Chondrocyte (in vitro differentiated cells): ENCODE data around the gene RANGAP1. TPM values are rescaled to one million over a fixed set of nuclear protein-coding genes. Genes with fewer than 3 reads are reported as not detected.

ENCODE experiments used
- DNase-seq: peaks from one replicate; pipeline ENCODE4 v3.0.0; 2021; ENCODE audit warnings: mixed read lengths, low spot score
- H3K27ac Mint-ChIP-seq: one replicate; pipeline ENCODE4 v1.8.0; 2021; ENCODE audit warnings: mild to moderate bottlenecking, moderate library complexity, mixed read lengths; ENCODE audit not compliant: unreplicated experiment
- H3K27me3 Mint-ChIP-seq: 2 replicates; pipeline ENCODE4 v1.8.0; 2021; ENCODE audit warnings: low read depth, mixed read lengths
- H3K36me3 Mint-ChIP-seq: 2 replicates; pipeline ENCODE4 v1.8.0; 2021; ENCODE audit warnings: low read depth, mixed read lengths
- H3K4me1 Mint-ChIP-seq: 2 replicates; pipeline ENCODE4 v1.8.0; 2021; ENCODE audit warnings: low read depth, mild to moderate bottlenecking, mixed read lengths
- H3K4me3 Mint-ChIP-seq: one replicate; pipeline ENCODE4 v1.8.0; 2021; ENCODE audit warnings: mild to moderate bottlenecking, moderate library complexity, mixed read lengths; ENCODE audit not compliant: unreplicated experiment
- H3K9me3 Mint-ChIP-seq: 2 replicates; pipeline ENCODE4 v1.8.0; 2021; ENCODE audit warnings: low read depth, mixed read lengths
- total RNA-seq: library from RNA; stranded (reverse); gene quantifications from 3 replicates; pipeline ENCODE4 v1.2.1, GENCODE V29; 2021
- TF ChIP-seq, protein P1 (sequence below): fragments of 200-600 bp; sonication (generic); IDR thresholded peaks from 2 replicates; pipeline ENCODE4 v1.5.0; 2021; ENCODE audit warnings: antibody characterized with exemption, mild to moderate bottlenecking, moderate library complexity

The RANGAP1 gene
- total RNA-seq, 1 donor from 2014 or later, result 35.4 TPM

DNA sequence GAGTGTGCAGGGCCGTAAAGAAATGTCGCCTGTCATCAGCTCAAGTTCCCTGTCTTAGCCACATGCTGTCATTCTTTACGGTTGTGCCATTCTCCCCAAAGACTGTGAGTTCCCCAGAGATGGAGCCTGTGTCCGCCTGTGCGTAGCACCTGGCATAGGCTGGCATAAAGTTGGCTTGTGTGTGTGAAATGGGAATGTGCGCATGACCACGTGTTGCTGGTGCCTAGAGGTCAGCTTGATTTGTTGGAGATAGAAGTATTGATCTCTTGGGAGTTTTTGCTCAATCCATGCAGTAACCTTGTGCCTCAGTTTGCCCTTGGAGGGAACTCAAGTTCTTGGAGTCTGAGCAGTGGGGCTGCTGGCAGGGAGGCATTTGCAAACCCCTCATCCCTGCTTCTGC, 54.6 kb downstream of the RANGAP1 start:
- no peak overlapping the region for H3K27ac Mint-ChIP-seq
- no peak for DNase-seq
- no peaks in the 10 kb centered on the region for H3K9me3 Mint-ChIP-seq
- H3K4me3 Mint-ChIP-seq, result no peak overlapping the region
- TF ChIP-seq, protein P1, sequence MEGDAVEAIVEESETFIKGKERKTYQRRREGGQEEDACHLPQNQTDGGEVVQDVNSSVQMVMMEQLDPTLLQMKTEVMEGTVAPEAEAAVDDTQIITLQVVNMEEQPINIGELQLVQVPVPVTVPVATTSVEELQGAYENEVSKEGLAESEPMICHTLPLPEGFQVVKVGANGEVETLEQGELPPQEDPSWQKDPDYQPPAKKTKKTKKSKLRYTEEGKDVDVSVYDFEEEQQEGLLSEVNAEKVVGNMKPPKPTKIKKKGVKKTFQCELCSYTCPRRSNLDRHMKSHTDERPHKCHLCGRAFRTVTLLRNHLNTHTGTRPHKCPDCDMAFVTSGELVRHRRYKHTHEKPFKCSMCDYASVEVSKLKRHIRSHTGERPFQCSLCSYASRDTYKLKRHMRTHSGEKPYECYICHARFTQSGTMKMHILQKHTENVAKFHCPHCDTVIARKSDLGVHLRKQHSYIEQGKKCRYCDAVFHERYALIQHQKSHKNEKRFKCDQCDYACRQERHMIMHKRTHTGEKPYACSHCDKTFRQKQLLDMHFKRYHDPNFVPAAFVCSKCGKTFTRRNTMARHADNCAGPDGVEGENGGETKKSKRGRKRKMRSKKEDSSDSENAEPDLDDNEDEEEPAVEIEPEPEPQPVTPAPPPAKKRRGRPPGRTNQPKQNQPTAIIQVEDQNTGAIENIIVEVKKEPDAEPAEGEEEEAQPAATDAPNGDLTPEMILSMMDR, result no peak
- no peaks in the 10 kb centered on the region for H3K27me3 Mint-ChIP-seq
- no peaks in the 10 kb centered on the region for H3K4me1 Mint-ChIP-seq
- H3K36me3 Mint-ChIP-seq, result peaks cover 13% of the 10 kb centered on the region

DNA sequence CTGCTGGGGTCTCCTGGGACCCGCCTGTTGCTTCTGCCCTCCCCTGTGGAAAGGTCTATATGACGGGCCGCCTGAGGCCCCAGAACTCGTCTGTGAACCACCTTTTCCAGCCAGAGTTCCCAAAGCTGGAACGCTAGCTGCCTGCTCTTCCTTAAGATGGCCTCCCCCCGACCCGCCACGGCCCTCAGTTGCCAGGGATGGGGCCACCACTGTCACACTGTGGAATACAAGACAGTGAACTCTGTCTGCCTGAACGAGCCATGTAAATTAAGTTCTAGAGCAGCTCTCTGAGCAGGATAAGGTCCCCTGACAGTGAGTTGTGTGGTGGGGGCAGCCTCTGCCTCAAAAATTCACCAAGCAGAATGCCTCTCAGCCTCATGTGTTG, 55.6 kb downstream of the RANGAP1 start:
- Mint-ChIP-seq H3K36me3 (peaks cover 15% of the 10 kb centered on the region), H3K27ac (no peak overlapping the region), H3K4me3 (no peak overlapping the region), H3K9me3 (no peaks in the 10 kb centered on the region), H3K4me1 (no peaks in the 10 kb centered on the region), H3K27me3 (no peaks in the 10 kb centered on the region)
- TF ChIP-seq, protein P1, result no peak
- no peak for DNase-seq

DNA sequence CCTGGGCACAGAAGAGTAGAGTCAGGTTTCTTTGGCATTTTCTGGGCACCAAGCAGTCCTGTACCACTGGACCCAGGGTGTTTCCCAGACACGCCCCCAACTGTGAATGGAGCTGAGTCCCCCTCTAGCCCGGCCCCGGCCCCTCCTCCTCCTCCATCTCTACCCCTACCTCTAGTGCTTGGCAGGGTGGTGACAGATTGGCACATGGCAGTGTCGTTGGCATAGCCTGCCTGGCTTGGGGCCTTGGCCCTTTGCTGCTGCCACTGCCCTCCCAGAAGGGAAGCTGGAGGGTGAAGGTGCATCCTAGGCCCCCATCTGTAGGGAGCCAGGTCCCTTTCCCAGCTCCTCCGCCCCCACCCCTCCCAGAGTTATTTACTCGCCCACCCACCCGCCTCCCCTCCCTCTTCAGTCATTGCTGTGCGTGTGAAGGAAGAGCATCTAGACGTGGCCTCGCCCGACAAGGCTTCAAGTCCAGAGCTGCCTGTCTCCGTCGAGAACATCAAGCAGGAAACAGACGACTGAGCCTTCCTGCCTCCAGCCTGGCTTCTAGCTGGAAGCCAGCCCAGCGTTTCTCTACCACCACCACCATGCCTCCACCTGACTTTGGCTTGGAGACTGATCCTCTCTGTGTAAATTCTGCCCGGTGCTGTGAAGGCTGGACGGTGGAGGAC, 56.1 kb downstream of the RANGAP1 start:
- TF ChIP-seq, protein P1, result no peak
- no peaks in the 10 kb centered on the region for H3K4me1 Mint-ChIP-seq
- no peaks in the 10 kb centered on the region for H3K9me3 Mint-ChIP-seq
- no peak for DNase-seq
- no peak overlapping the region for H3K4me3 Mint-ChIP-seq
- no peaks in the 10 kb centered on the region for H3K27me3 Mint-ChIP-seq
- H3K36me3 Mint-ChIP-seq, result peaks cover 17% of the 10 kb centered on the region
- no peak overlapping the region for H3K27ac Mint-ChIP-seq

DNA sequence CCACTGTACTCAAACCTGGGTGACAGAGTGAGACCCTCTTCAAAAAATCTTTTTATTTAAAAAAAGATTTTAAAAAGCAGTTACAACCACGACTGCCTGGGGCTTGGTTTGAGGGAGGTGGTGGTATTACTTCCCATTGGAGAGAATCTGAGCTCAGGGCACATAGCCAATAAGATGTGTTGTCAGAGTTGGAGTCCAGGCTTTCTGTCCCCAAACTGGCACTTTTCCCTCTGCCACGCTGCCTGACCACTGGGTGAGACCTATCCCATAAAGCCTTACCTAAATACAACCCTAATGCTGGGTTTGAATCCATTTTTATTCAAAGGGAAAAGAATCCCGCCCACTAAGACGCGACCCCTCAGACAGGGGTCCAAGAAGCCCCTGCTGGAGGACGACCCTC, 56.8 kb downstream of the RANGAP1 start:
- TF ChIP-seq, protein P1, result no peak

DNA sequence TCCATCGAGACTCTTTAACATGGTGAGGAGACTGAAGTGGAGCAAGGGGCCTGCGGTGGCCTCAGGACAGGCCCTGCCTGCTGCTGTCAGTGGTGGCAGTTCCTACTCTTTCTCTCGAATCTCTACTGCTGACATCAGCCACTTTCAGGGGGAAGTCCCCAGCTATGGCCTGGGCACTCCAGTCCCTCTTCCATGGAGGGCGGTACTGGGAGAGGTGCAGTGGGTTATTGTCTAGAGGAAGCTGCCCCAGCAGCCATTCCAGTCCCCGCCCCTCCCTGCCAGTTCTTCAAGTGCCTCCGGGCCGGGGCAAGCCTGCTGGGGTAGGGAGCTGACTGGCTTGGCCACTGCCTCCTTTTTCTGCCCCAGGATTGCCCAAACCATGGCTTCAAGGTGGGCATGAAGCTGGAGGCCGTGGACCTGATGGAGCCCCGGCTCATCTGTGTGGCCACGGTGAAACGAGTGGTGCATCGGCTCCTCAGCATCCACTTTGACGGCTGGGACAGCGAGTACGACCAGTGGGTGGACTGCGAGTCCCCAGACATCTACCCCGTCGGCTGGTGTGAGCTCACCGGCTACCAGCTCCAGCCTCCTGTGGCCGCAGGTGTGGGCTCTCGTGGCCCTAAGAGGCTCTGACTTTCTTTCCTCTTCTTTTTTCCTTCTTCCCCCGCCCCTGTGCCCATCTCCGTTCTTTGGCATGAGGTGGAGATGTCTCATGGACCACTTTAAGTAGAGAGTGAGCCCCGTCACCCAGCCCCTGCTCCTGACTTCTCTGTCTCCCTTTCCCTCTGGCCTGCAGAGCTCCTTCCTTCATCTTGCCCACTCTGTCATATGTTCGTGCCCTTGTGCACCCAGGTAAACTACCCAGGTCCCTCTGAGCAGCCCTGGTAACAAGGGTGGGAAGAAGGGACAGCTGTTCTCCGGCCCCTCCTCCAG, 59.0 kb downstream of the RANGAP1 start:
- Mint-ChIP-seq H3K4me1 (no peaks in the 10 kb centered on the region), H3K9me3 (no peaks in the 10 kb centered on the region), H3K36me3 (peaks cover 22% of the 10 kb centered on the region), H3K4me3 (no peak overlapping the region), H3K27ac (no peak overlapping the region), H3K27me3 (no peaks in the 10 kb centered on the region)
- DNase-seq, result no peak
- TF ChIP-seq, protein P1, result no peak

More for the DNA sequence above, 56.8 kb downstream of the RANGAP1 start:
- no peak overlapping the region for H3K4me3 Mint-ChIP-seq
- DNase-seq, result no peak
- H3K36me3 Mint-ChIP-seq, result peaks cover 20% of the 10 kb centered on the region
- no peak overlapping the region for H3K27ac Mint-ChIP-seq
- H3K9me3 Mint-ChIP-seq, result no peaks in the 10 kb centered on the region
- no peaks in the 10 kb centered on the region for H3K27me3 Mint-ChIP-seq
- H3K4me1 Mint-ChIP-seq, result no peaks in the 10 kb centered on the region
